Glutamatergic neuron (in vitro differentiated cells): ENCODE data around the gene ERCC5. TPM values are rescaled to one million over a fixed set of nuclear protein-coding genes. Genes with fewer than 3 reads are reported as not detected.

Source experiments
- DNase-seq: peaks from one replicate; pipeline ENCODE4 v3.0.0; 2022
- H3K27ac Mint-ChIP-seq: one replicate; pipeline ENCODE4 v1.8.0; 2020; ENCODE audit warnings: mild to moderate bottlenecking, mixed read lengths, inconsistent platforms; ENCODE audit not compliant: unreplicated experiment
- H3K27me3 Mint-ChIP-seq: one replicate; pipeline ENCODE4 v1.8.0; 2020; ENCODE audit warnings: mild to moderate bottlenecking, moderate library complexity, mixed read lengths, inconsistent platforms; ENCODE audit not compliant: unreplicated experiment
- H3K36me3 Mint-ChIP-seq: one replicate; pipeline ENCODE4 v1.8.0; 2020; ENCODE audit warnings: mild to moderate bottlenecking, mixed read lengths, inconsistent platforms; ENCODE audit not compliant: unreplicated experiment
- H3K4me1 Mint-ChIP-seq: one replicate; pipeline ENCODE4 v1.8.0; 2020; ENCODE audit warnings: mild to moderate bottlenecking, low read depth, mixed read lengths, inconsistent platforms; ENCODE audit not compliant: unreplicated experiment
- H3K4me3 Mint-ChIP-seq: one replicate; pipeline ENCODE4 v1.8.0; 2020; ENCODE audit warnings: mild to moderate bottlenecking, mixed read lengths, inconsistent platforms; ENCODE audit not compliant: unreplicated experiment
- H3K9me3 Mint-ChIP-seq: one replicate; pipeline ENCODE4 v1.8.0; 2020; ENCODE audit warnings: mild to moderate bottlenecking, moderate library complexity, mixed read lengths, inconsistent platforms; ENCODE audit not compliant: unreplicated experiment
- CTCF ChIP-seq: fragments of 200-600 bp; sonication (generic); IDR thresholded peaks from one replicate; pipeline ENCODE4 v1.5.0; 2021; ENCODE audit not compliant: partially characterized antibody, unreplicated experiment
- total RNA-seq: library from RNA; stranded (reverse); fragmentation: NEBNext Ultra II Directional; extraction: Animal tissue kit (Norgen Biotek cat#: 25700); gene quantifications from one replicate; pipeline ENCODE4 v1.2.1, GENCODE V29; 2021; ENCODE audit not compliant: unreplicated experiment

The ERCC5 gene
- total RNA-seq, 1 donor from 2014 or later, result 40.8 TPM

- H3K4me3 Mint-ChIP-seq, result no peak overlapping the region
These were observed 25.0 kb downstream of the ERCC5 start for GRCh38 chr13:102870677-102871415.

GRCh38 chr13:102872131-102872530 lies 26.3 kb downstream of the ERCC5 start:
- Mint-ChIP-seq H3K27me3 (no peaks in the 10 kb centered on the region), H3K4me1 (peaks cover 9% of the 10 kb centered on the region), H3K36me3 (no peaks in the 10 kb centered on the region), H3K4me3 (no peak overlapping the region), H3K9me3 (no peaks in the 10 kb centered on the region), H3K27ac (no peak overlapping the region)
- no peak for TF ChIP-seq CTCF
- no peak for DNase-seq

More at GRCh38 chr13:102870677-102871415, 25.0 kb downstream of the ERCC5 start:
- Mint-ChIP-seq H3K36me3 (no peaks in the 10 kb centered on the region), H3K27ac (no peak overlapping the region), H3K9me3 (no peaks in the 10 kb centered on the region), H3K27me3 (no peaks in the 10 kb centered on the region), H3K4me1 (peaks cover 5% of the 10 kb centered on the region)
- DNase-seq, result peak; percentile 71
- TF ChIP-seq CTCF, result peak; percentile 89

DNA sequence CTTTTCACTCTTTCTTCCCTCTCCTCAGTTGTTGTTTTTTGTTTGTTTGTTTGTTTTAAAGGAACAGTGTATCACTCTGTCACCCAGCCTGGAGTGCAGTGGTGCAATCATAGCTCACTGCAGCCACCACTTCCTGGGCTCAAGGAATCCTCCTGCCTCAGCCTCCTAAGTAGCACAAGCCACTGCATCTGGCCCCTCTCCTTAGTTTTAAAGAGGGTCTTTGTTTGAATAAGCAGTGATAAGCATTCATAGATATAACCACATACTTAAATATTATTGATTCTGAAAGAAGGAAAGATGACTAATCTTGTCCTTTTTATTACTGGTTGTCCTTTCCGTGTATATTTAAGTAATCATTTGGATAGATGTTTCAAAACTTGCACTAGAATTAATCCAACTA lies 26.7 kb downstream of the ERCC5 start:
- Mint-ChIP-seq H3K4me3 (no peak overlapping the region), H3K9me3 (no peaks in the 10 kb centered on the region), H3K27me3 (no peaks in the 10 kb centered on the region), H3K4me1 (peaks cover 9% of the 10 kb centered on the region), H3K27ac (no peak overlapping the region), H3K36me3 (no peaks in the 10 kb centered on the region)
- no peak for TF ChIP-seq CTCF
- DNase-seq, result no peak

DNA sequence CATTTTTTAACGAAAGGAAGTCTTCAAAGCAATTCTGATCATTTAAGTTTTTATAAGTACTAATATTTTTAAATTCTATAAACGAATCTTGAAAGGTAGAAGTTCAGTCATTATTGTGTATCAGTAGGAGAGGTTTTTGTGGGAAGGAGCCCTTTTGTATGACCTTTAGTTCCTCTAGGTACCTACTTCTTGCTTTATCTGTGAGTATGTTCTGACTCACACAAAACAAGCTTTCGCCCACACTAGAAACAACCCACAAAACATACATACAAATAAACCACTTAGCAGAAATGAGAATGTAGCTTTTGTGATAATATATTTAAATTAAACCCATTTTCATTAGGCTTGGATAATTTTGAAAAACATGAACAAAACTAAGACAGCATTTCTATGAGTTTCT lies 27.8 kb downstream of the ERCC5 start:
- Mint-ChIP-seq H3K27me3 (no peaks in the 10 kb centered on the region), H3K27ac (no peak overlapping the region), H3K36me3 (no peaks in the 10 kb centered on the region), H3K4me3 (no peak overlapping the region), H3K4me1 (peaks cover 12% of the 10 kb centered on the region), H3K9me3 (no peaks in the 10 kb centered on the region)
- no peak for DNase-seq
- no peak for TF ChIP-seq CTCF

DNA sequence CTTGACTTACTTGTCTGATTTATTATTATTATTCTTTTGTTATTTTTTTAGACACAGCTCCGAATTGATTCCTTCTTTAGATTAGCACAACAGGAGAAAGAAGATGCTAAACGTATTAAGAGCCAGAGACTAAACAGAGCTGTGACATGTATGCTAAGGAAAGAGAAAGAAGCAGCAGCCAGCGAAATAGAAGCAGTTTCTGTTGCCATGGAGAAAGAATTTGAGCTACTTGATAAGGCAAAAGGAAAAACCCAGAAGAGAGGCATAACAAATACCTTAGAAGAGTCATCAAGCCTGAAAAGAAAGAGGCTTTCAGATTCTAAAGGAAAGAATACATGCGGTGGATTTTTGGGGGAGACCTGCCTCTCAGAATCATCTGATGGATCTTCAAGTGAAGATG lies 29.4 kb downstream of the ERCC5 start:
- peak overlapping the region; percentile 48 for H3K27ac Mint-ChIP-seq
- H3K9me3 Mint-ChIP-seq, result no peaks in the 10 kb centered on the region
- H3K4me1 Mint-ChIP-seq, result peaks cover 17% of the 10 kb centered on the region
- H3K36me3 Mint-ChIP-seq, result no peaks in the 10 kb centered on the region
- H3K4me3 Mint-ChIP-seq, result no peak overlapping the region
- H3K27me3 Mint-ChIP-seq, result no peaks in the 10 kb centered on the region
- TF ChIP-seq CTCF, result no peak
- DNase-seq, result no peak
